KMS-11 (cell line): ENCODE measurements around the gene MITF.

ENCODE experiments used
- H2AFZ ChIP-seq: fragments of 200-600 bp; sonication (generic); 2 replicates; pipeline ENCODE4 v1.6.1; 2016; ENCODE audit warnings: antibody characterized with exemption, mixed run types, low read depth
- H3K27ac ChIP-seq: fragments of 200-600 bp; sonication (generic); 2 replicates; pipeline ENCODE4 v1.6.1; 2016; ENCODE audit warnings: mild to moderate bottlenecking, mixed run types
- H3K27me3 ChIP-seq: fragments of 200-600 bp; sonication (generic); 2 replicates; pipeline ENCODE4 v1.6.1; 2017; ENCODE audit warnings: mild to moderate bottlenecking, low read depth, mixed run types, moderate library complexity; ENCODE audit not compliant: insufficient read depth
- H3K36me3 ChIP-seq: fragments of 200-600 bp; sonication (generic); 2 replicates; pipeline ENCODE4 v1.6.1; 2017; ENCODE audit warnings: mild to moderate bottlenecking, mixed run types; ENCODE audit not compliant: insufficient read depth
- H3K4me1 ChIP-seq: fragments of 200-600 bp; sonication (generic); 2 replicates; pipeline ENCODE4 v1.6.1; 2016; ENCODE audit warnings: mild to moderate bottlenecking, low read depth, mixed run types; ENCODE audit not compliant: poor library complexity, severe bottlenecking
- H3K4me2 ChIP-seq: fragments of 200-600 bp; sonication (generic); 2 replicates; pipeline ENCODE4 v1.7.0; 2016; ENCODE audit warnings: mild to moderate bottlenecking, mixed run types
- H3K4me3 ChIP-seq: fragments of 200-600 bp; sonication (generic); IDR thresholded peaks from 2 replicates; pipeline ENCODE4 v1.6.1; 2017; ENCODE audit warnings: low read depth, low read length, mixed read lengths; ENCODE audit not compliant: insufficient read depth
- H3K79me2 ChIP-seq: fragments of 200-600 bp; sonication (generic); 2 replicates; pipeline ENCODE4 v1.6.1; 2016; ENCODE audit warnings: low read depth, mixed run types; ENCODE audit not compliant: insufficient read depth
- H3K9ac ChIP-seq: fragments of 200-600 bp; sonication (generic); 2 replicates; pipeline ENCODE4 v1.6.1; 2016; ENCODE audit warnings: mild to moderate bottlenecking, mixed run types
- H4K20me1 ChIP-seq: fragments of 200-600 bp; sonication (generic); 2 replicates; pipeline ENCODE4 v1.6.1; 2016; ENCODE audit warnings: mild to moderate bottlenecking, mixed run types; ENCODE audit not compliant: insufficient read depth
- CTCF ChIP-seq: fragments of 200-600 bp; sonication (generic); conservative IDR thresholded peaks from 2 replicates; pipeline ENCODE4 v1.6.1; 2017; ENCODE audit warnings: low read depth, mild to moderate bottlenecking, antibody characterized with exemption, low read length, moderate library complexity, mixed read lengths

MITF gene

GRCh38 chr3:69764121-69764741 lies 25.0 kb downstream of the MITF start:
- Histone ChIP-seq H2AFZ (no peak overlapping the region), H3K9ac (peak overlapping the region; percentile 52), H3K4me3 (peak overlapping the region; percentile 77), H3K36me3 (no peaks in the 10 kb centered on the region), H4K20me1 (no peaks in the 10 kb centered on the region), H3K27me3 (no peaks in the 10 kb centered on the region), H3K4me2 (peak overlapping the region; percentile 79), H3K27ac (peak overlapping the region; percentile 84), H3K4me1 (peaks cover 66% of the 10 kb centered on the region), H3K79me2 (peaks cover 37% of the 10 kb centered on the region; the same call in 1 of the 2 replicates)
- TF ChIP-seq CTCF, result no peak

- Histone ChIP-seq H3K36me3 (no peaks in the 10 kb centered on the region), H4K20me1 (no peaks in the 10 kb centered on the region), H3K4me2 (peak overlapping the region; percentile 79), H3K79me2 (peaks cover 37% of the 10 kb centered on the region; the same call in 1 of the 2 replicates), H3K27ac (peak overlapping the region; percentile 84), H3K9ac (peak overlapping the region; percentile 52), H2AFZ (no peak overlapping the region), H3K4me3 (peak overlapping the region; percentile 77), H3K27me3 (no peaks in the 10 kb centered on the region), H3K4me1 (peaks cover 66% of the 10 kb centered on the region)
- TF ChIP-seq CTCF, result no peak
These were observed 25.6 kb downstream of the MITF start for GRCh38 chr3:69764861-69765260.

- no peak overlapping the region for H3K4me2 ChIP-seq
- H3K36me3 ChIP-seq, result no peaks in the 10 kb centered on the region
- H3K27ac ChIP-seq, result no peak overlapping the region
- H2AFZ ChIP-seq, result no peak overlapping the region
- no peak overlapping the region for H3K4me3 ChIP-seq
- no peaks in the 10 kb centered on the region for H4K20me1 ChIP-seq
- no peak overlapping the region for H3K9ac ChIP-seq
- H3K79me2 ChIP-seq, result peaks cover 37% of the 10 kb centered on the region; the same call in 1 of the 2 replicates
- H3K4me1 ChIP-seq, result peaks cover 52% of the 10 kb centered on the region
- no peak for TF ChIP-seq CTCF
- no peaks in the 10 kb centered on the region for H3K27me3 ChIP-seq
These were observed 27.4 kb downstream of the MITF start for GRCh38 chr3:69766638-69767037.

GRCh38 chr3:69767571-69767970 lies 28.3 kb downstream of the MITF start:
- peaks cover 37% of the 10 kb centered on the region; the same call in 1 of the 2 replicates for H3K79me2 ChIP-seq
- no peak overlapping the region for H2AFZ ChIP-seq
- no peak overlapping the region for H3K4me2 ChIP-seq
- H3K36me3 ChIP-seq, result no peaks in the 10 kb centered on the region
- peaks cover 42% of the 10 kb centered on the region for H3K4me1 ChIP-seq
- H3K27ac ChIP-seq, result no peak overlapping the region
- no peak for TF ChIP-seq CTCF
- no peaks in the 10 kb centered on the region for H3K27me3 ChIP-seq
- no peaks in the 10 kb centered on the region for H4K20me1 ChIP-seq
- H3K4me3 ChIP-seq, result no peak overlapping the region
- no peak overlapping the region for H3K9ac ChIP-seq
